ENCODE data around the gene AKIRIN2.

DNA sequence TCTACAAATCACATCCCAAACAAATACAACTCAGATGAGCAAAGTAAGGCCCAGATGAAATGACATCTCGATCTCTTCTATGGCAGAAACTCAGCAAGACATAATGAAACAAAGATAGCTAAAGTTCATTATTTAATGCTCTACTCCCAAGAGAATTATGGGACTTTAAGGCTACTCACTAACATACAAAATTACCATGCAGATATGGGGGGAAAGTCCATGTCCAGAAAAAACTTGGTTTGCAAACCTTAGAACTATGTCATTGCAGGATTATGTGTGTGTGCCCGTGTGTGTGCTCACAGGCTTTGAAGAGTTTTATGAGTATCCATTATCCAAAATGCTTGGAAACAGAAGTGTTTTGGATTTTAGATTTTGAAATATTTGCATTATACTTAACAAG is 34.0 kb downstream of the AKIRIN2 start:
- TF ChIP-seq SUZ12 (IDR thresholded peaks at IDR 0.05; ENCODE audit: extremely low read depth, insufficient read depth, insufficient read length) (no peak), YY1 (IDR thresholded peaks at IDR 0.05; ENCODE audit: insufficient read depth, insufficient read length) (no peak)
